Measurements from ENCODE around the gene NBPF3.
"Not testable (repeated sequence)": the region's sequence is repeated elsewhere in the genome, so short reads cannot be mapped to it uniquely, and the experiment has no call there.

GRCh38 chr1:21519486-21520070 lies 79.6 kb downstream of the NBPF3 start:
- not testable (repeated sequence) for TF ChIP-seq POLR2A, CTCF (IDR thresholded peaks at IDR 0.05)

Data from esophagus squamous epithelium (tissue), 4 donors.